IPS-NIHi7 (cell line): ENCODE results near the gene BTK.

ENCODE experiments used
- DNase-seq: peaks from one replicate; pipeline ENCODE4 v3.0.0; 2012; ENCODE audit warnings: mixed read lengths; ENCODE audit errors: extremely low spot score

The BTK gene

DNA sequence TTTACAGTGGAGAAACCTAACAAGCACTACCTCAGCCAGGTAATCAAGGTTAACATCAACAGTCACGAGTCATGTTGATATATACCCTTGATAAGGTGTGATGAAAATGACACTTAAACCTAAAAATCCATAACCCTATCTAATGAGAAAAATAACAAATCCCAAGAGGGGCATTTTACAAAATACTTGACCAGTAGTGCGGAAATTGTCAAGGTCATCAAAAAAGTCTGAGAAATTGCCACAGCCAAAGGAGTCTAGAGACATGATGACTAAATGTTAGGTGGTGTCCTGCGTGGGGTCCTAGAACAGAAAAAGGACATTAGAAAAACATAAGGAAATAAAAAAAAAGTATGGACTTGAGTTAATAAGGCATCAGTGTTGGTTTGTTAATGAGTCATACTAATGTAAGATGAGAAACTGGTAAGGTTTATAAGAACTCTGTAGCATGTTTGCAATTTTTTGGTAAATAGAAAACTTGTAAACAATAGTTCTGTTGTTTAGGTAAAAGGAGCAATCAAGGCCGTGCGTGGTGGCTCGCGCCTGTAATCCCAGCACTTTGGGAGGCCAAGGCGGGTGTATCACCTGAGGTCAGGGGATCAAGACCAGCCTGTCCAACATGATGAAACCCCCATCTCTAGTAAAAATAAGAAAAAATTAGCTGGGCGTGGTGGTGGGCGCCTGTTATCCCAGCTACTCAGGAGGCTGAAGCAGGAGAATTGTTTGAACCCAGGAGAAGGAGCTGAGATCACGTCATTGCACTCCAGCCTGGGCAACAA is 7.7 kb upstream of the BTK start:
- DNase-seq: no peak

- no peak for DNase-seq
These were observed 5.8 kb upstream of the BTK start for GRCh38 chrX:101391831-101392230.

DNA sequence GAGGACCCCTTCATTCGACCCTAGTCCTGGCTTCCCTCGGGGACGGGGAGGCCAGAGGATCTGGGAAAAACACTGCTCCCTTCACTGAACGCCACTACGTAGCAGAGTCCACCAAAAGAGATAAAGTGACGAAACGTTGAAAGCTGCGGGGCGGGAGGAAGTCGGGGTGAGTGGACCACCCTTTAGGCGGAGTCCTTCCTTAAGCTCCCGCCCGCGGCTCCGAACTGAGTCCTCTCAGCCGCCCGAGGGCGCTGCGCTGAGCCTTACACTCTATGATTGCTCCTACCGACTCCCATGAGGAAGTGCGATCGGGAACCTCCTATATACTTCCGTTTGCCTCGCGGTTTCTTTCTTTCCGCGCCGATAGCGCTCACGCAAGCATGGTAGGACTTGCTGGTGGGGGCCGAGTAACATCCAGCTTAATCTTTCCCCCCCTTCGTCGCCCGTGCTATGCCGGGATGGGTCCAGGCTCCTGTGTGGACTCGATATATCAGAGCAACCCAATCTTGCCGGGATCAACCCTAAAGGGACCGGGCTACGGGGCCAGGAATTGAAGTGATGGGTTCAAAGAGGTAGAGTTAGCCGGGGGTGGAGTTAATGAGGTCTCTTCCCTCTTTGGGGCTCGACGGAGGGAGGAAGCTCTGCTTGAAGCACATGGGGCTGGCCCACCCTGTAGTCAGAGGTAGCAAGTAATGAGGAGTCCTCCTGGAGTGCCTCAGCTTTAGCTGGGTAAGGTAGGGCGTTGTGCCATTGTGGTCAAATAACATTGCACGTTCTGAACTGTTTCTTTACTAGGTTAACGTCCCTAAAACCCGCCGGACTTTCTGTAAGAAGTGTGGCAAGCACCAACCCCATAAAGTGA is 4.9 kb upstream of the BTK start, which contains the start of gene RPL36A:
RPL36A (plus strand) TSS at position 348 of the 862 bp plus-strand sequence; CDS start at position 381, 33 bp downstream.
- DNase-seq: peak; percentile 79

- no peak for DNase-seq
These were observed 2.6 kb upstream of the BTK start for GRCh38 chrX:101388604-101389003.

DNA sequence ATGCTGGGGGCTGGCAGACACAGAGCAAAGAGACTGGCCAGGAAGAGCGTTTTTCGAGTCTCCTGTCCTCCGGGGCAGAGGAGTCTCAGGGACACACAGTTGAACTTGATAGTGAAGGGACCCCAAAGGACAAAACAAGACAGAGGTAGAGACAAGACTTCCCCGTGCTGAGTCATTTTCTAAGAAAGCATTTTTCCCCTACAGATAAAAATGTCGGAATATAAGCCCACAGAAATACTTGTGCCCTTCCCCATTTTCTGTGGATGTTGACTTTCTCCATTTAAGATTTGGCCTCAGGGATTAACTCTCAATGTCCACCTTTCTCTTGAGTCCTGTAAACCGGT is 523 bp upstream of the BTK start:
- no peak for DNase-seq

GRCh38 chrX:101385026-101385684 is 836 bp downstream of the BTK start:
- DNase-seq: no peak

DNA sequence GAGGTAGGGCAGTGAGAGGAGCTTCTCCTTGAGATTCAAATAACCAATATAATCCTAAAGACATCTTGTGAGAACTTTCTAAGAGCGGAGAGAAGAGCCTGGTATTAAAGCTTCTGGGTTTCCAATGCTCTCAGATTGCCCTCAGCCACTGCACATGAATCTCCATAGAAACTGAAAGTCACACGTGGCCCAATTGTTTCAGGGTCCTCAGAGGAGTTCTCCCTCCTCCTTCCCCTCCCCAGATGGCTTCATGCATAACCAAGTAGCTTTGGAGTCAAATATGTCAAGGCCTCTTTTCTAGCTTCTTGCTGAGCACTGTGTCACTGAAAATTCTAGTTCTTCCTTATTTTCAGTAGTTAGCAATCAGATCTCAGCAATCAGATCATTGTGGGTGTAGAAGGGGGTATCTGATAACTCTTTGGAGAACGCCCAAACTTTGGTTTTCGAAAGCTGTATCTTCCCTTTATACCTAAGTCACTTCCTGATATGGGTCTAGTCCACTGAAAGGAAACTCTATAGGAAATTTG is 2.2 kb downstream of the BTK start:
- no peak for DNase-seq

- DNase-seq: no peak
These were observed 8.4 kb downstream of the BTK start for GRCh38 chrX:101377547-101377946.

DNA sequence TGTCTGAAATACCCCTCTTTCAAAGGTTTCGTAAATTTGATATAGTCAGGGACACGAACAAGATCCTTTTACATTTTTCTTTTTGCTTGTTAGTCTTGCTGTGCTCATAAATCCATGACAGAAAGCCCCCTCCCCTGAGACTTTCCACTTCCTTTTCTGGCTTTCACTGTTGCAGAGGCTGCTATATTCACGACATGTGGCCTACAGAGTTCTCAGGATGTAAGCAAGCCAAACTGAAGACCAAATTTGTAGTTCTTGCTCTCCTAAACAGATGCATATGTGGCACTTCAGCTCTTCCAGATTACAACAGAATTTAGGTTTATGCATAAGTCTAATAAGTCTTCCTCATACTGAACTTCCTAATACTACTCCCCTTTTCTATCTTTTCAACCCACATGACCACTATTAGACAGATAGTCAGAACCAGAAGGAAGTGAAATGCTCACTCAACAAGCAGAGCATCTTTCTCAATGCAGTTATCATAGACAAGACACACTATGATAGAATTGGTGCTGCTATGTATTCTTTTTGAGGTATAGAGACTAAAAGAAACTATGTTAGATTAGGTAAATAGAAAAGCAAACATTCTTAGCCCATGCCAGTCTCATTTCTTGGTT is 15.0 kb downstream of the BTK start:
- DNase-seq: no peak

- no peak for DNase-seq
These were observed 16.3 kb downstream of the BTK start for GRCh38 chrX:101369687-101370086.

GRCh38 chrX:101368800-101369199 is 17.2 kb downstream of the BTK start:
- DNase-seq: no peak

DNA sequence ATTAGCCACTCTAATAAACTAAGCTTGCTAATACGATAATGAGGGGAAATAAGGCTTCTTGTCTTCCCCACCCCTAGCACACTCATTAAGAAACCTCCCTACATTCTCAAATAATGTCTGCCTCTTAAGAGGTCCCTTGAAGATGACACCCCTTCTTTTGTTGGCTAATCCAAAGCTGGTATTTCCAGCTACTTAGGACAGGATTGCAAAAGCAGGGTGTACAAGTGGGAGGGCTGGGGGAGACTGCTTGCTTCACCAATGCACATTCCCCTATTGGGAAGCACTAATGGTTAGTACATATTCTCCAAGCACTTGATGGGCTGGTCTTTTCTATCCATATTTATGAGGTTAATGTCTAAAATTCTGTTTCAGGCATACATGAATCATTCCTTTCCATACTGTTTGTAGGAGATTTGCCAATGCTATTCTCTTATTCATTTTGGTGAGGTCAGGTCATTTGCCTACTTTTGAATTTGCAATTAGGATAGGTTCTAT is 20.6 kb downstream of the BTK start:
- DNase-seq: no peak

DNA sequence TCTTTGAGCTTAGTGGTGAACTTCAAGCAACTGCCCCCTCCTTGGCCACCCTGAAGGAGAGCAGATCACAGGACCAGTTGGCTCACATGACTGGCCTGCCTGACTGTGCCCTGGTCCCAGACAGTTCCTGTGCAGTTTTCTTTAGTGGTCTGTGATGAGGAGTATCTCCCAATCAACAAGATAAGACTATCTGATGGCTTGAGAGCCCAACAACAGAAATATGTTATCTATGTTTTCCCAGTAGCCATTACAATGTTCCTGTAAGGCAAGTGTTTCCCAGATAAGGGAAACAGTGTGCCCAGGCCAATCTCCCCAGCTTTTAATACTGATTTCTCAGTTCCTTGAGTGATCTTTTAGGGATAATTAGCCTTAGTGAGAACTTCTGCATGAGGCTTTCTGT is 23.2 kb downstream of the BTK start:
- DNase-seq: no peak

GRCh38 chrX:101362116-101362515 is 23.9 kb downstream of the BTK start:
- DNase-seq: no peak

DNA sequence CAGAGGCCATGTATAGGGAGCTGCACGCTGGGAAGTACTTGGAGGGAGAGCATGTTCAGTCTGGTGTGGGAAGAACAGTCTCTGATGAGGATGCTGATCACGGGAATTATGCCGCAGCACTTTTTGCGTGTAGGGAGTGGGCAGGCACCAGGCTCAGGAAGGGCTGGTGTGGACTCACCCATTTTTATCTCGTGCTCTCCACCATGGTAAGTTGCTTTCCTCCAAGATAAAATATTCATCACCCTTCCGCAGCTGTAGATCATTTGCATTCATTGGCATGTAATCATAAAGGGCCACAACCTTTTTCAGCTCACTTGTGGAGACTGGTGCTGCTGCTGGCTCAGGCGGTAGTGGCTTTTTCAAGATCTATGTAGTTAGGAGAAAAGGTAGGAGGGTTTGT is 25.6 kb downstream of the BTK start:
- no peak for DNase-seq

- DNase-seq: no peak
These were observed 26.0 kb downstream of the BTK start for GRCh38 chrX:101359966-101360365.

DNA sequence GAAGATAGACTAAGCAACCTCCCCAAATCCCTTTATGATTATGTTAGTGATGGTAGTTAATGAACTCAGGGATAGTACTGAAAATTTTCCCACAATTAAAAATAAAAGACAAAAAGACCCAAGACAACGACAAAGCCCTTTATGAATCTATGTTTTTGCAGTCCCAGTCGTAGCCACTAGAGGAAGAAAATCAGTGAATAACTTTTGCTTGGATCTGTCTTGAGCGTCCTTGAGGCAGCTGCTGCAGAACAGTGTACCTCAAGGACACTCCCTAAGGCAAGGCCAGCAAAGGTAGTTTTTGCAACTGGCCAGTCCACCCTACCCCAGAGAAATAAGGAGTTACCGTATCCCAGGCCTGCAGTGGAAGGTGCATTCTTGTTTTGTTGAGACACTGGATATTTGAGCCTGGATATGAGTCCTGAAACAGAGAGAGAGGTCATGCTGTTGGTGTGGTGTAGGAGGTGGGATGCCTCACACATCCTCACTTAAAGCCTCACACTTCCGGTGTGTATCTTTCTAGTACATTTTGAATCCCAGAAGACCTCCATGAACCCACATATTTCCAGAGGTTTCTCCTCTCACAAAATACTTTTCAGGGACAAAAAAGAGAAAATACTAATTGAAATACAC is 28.7 kb downstream of the BTK start:
- peak; percentile 15 for DNase-seq

DNA sequence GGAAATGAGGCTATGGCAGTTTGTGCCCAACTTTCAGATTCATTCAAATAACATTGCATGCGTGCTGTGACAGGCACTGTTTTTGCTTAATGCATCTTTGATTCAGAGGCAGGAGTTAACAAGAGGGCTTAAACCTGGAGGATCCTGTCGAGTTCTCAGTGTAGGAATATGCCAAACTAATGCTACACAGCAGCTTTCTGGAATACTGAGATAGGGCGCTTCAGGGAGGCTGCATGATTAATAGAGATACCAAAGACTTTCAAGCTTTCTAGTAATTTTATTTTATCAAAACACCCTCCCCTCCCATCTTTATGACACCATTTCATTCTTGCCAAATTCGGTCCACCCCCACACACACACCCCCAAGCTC is 36.8 kb downstream of the BTK start:
- DNase-seq: no peak

GRCh38 chrX:101348452-101349192 is 37.4 kb downstream of the BTK start, which contains the start of gene TIMM8A:
Gene TIMM8A, minus strand, starts transcription at chrX:101348742. Its CDS starts 78 bp downstream, at chrX:101348664.
- peak; percentile 80 for DNase-seq

- no peak for DNase-seq
These were observed 38.0 kb downstream of the BTK start for GRCh38 chrX:101347859-101348451.
